Measurements from ENCODE around the gene SEL1L2. TPM values are rescaled to one million over a fixed set of nuclear protein-coding genes. Genes with fewer than 3 reads are reported as not detected.
A peak's percentile ranks its signal among the peaks of the same experiment; 100 is the strongest.

SEL1L2 gene
- polyA plus RNA-seq, 2 of the 4 experiments (the other 2 are of a cell fraction), result not detected

- H3K4me1 ChIP-seq, result no peaks in the 10 kb centered on the region
- ATAC-seq, result 0 out of 6 replicates have a peak, but pooled peaks of 1 of the 2 experiments have one; percentile 45
- H3K4me3 ChIP-seq, result no peak overlapping the region
- no peak for DNase-seq (ENCODE audit: low read depth in 1 of 2, low spot score in 1 of 2)
- no peak overlapping the region for H3K27ac ChIP-seq
- no peak for FAIRE-seq
- no peaks in the 10 kb centered on the region for H3K9me3 ChIP-seq
- ChIA-PET POLR2A (no interaction called here), CTCF (no interaction called here)
- TF ChIP-seq ESRRA (IDR thresholded peaks at IDR 0.05; ENCODE audit: borderline replicate concordance, low read length) (no peak), PHF8 (IDR thresholded peaks at IDR 0.05; ENCODE audit: borderline replicate concordance, low read depth) (no peak), HMGXB4 (CRISPR knock-in tag; IDR thresholded peaks at IDR 0.05; ENCODE audit: borderline replicate concordance) (no peak), TFCP2L1 (CRISPR knock-in tag; IDR thresholded peaks at IDR 0.05) (no peak), HES2 (IDR thresholded peaks at IDR 0.05) (no peak), ZFP36 (IDR thresholded peaks at IDR 0.05; ENCODE audit: borderline replicate concordance, partially characterized antibody) (no peak), KDM5A (IDR thresholded peaks at IDR 0.05) (no peak), ZC3H11A (IDR thresholded peaks at IDR 0.05) (no peak), CEBPB (IDR thresholded peaks at IDR 0.05) (no peak), POLR2A (IDR thresholded peaks at IDR 0.05; ENCODE audit: low read length) (no peak), CBX2 (IDR thresholded peaks at IDR 0.05; ENCODE audit: borderline replicate concordance, low read depth) (no peak)
- H3K4me2 ChIP-seq, result no peak overlapping the region
- WGBS (ENCODE audit: missing lambda C conversion rate), result 12% methylated on average over 4 of the region's 4 CpGs
Measured at GRCh38 chr20:13870170-13870748, 120.2 kb downstream of the SEL1L2 start.

- ATAC-seq, result no peak
- peak in 1 of 2 experiments; percentile 11 for DNase-seq (ENCODE audit: low read depth in 1 of 2, low spot score in 1 of 2)
Measured at GRCh38 chr20:13868331-13868730, 122.1 kb downstream of the SEL1L2 start.

GRCh38 chr20:13865791-13866351, 124.5 kb downstream of the SEL1L2 start:
- Histone ChIP-seq H3K4me1 (no peaks in the 10 kb centered on the region), H3K27ac (no peak overlapping the region), H3K9me3 (no peaks in the 10 kb centered on the region), H3K4me3 (no peak overlapping the region), H3K4me2 (no peak overlapping the region)
- TF ChIP-seq HEYL (CRISPR knock-in tag; IDR thresholded peaks at IDR 0.05), result no peak
- no peak for TF ChIP-seq ZNF302 (CRISPR knock-in tag; IDR thresholded peaks at IDR 0.05)
- TF ChIP-seq CEBPB (IDR thresholded peaks at IDR 0.05), result no peak
- TF ChIP-seq CBX8 (IDR thresholded peaks at IDR 0.05), result no peak
- no peak for TF ChIP-seq MAFK (IDR thresholded peaks at IDR 0.05; ENCODE audit: partially characterized antibody)
- TF ChIP-seq TFCP2L1 (CRISPR knock-in tag; IDR thresholded peaks at IDR 0.05), result no peak
- 28% methylated on average over 5 of the region's 5 CpGs for WGBS (ENCODE audit: missing lambda C conversion rate)
- CTCF ChIA-PET, result interaction anchor here (0.8 to 0.9 kb wide), 2 partner anchors 9 to 82 kb away, joined by 3 read pairs; no protein-coding TSS in a partner anchor
- DNase-seq (ENCODE audit: low read depth in 1 of 2, low spot score in 1 of 2), result no peak
- ATAC-seq, result no peak
- POLR2A ChIA-PET, result no interaction called here
- FAIRE-seq, result no peak

More at GRCh38 chr20:13868331-13868730, 122.1 kb downstream of the SEL1L2 start:
- WGBS (ENCODE audit: missing lambda C conversion rate), result 49% methylated on average over 4 of the region's 4 CpGs
- Histone ChIP-seq H3K9me3 (no peaks in the 10 kb centered on the region), H3K27ac (no peak overlapping the region), H3K4me2 (no peak overlapping the region), H3K4me3 (no peak overlapping the region), H3K4me1 (no peaks in the 10 kb centered on the region)
- FAIRE-seq, result no peak
- CTCF ChIA-PET, result no interaction called here
- POLR2A ChIA-PET, result no interaction called here
- TF ChIP-seq MAX (IDR thresholded peaks at IDR 0.05) (no peak), EHMT2 (IDR thresholded peaks at IDR 0.05; ENCODE audit: low read depth) (no peak), RFX5 (IDR thresholded peaks at IDR 0.05) (no peak), NPAS2 (CRISPR knock-in tag; IDR thresholded peaks at IDR 0.05; ENCODE audit: borderline replicate concordance) (no peak), SREBF2 (IDR thresholded peaks at IDR 0.05) (no peak), BCL3 (IDR thresholded peaks at IDR 0.05) (no peak), MYC (IDR thresholded peaks at IDR 0.05; ENCODE audit: borderline replicate concordance, low read length) (no peak), EHF (CRISPR knock-in tag; IDR thresholded peaks at IDR 0.05) (no peak), SMC3 (IDR thresholded peaks at IDR 0.05) (no peak), RNF2 (IDR thresholded peaks at IDR 0.05; ENCODE audit: borderline replicate concordance, low read depth) (no peak), FOXS1 (CRISPR knock-in tag; IDR thresholded peaks at IDR 0.05) (no peak), CEBPB (IDR thresholded peaks at IDR 0.05) (no peak), CHD2 (IDR thresholded peaks at IDR 0.05; ENCODE audit: low read length, partially characterized antibody) (no peak), POLR2AphosphoS2 (conservative IDR thresholded peaks at IDR 0.05; ENCODE audit: low read length) (no peak), NR3C1 (IDR thresholded peaks at IDR 0.05) (no peak), RCOR1 (IDR thresholded peaks at IDR 0.05; ENCODE audit: low read depth, low read length) (no peak)
